GM12865 (cell line): Measurements from ENCODE around the gene AMT.
A peak's percentile ranks its signal among the peaks of the same experiment; 100 is the strongest.

ENCODE experiments used
- DNase-seq: peaks from one replicate; pipeline ENCODE4 v3.0.0; 2010; ENCODE audit warnings: low read depth
- H3K4me3 ChIP-seq: 2 replicates; pipeline ENCODE4 v1.5.1; 2011; ENCODE audit warnings: mild to moderate bottlenecking, low read depth, low read length, control low read depth
- TF ChIP-seq, protein P1 (sequence below): IDR thresholded peaks from 2 replicates; pipeline ENCODE4 v1.5.1; 2011; ENCODE audit warnings: low read length, control low read depth, low read depth, inconsistent platforms; ENCODE audit not compliant: insufficient read depth; ENCODE audit errors: missing control alignments

The AMT gene

DNA sequence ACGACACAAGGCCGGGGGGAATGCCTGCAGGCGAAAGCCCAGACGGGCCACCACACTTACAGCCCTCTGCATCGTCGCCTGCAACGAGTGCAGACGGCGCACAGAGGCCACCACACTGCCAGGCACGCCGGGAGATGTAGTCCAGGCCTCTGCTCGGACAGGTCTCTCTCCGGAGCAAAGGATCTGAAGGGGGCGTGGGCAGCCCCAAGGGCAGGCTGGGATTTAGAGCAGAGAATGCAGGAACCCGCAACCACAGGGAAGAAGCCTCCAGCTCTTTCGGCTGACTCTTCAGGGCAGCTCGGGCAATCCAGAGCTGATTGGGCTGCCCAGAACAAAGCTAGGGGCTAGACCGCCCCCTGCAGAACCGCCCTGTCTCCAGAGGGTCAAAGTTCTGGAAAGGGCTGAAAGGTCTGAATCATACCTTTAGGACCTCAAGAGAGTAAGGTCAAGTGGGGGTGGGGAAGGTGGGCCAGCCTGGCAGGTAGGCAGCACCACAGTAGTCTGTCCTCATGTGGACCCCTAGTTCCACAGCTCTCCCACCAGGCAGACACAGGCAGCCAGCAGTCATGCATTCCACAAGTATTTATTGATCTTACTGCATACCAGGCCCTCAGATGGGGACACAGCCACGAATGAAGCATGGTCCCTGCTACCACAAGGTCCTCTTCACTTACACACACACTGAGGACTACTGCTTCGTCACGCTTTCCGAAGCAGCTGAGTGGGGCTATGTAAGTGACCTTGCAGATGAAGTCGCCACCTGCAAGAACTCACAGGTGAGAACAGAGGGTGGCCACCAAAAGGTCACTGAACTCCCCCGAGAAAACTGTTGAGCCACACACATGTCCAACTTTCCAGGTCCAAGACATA is at the start of gene AMT:
AMT (minus strand) TSS at position 95 of the 870 bp plus-strand sequence; CDS start at position 72, 23 bp downstream.
- TF ChIP-seq, protein P1, sequence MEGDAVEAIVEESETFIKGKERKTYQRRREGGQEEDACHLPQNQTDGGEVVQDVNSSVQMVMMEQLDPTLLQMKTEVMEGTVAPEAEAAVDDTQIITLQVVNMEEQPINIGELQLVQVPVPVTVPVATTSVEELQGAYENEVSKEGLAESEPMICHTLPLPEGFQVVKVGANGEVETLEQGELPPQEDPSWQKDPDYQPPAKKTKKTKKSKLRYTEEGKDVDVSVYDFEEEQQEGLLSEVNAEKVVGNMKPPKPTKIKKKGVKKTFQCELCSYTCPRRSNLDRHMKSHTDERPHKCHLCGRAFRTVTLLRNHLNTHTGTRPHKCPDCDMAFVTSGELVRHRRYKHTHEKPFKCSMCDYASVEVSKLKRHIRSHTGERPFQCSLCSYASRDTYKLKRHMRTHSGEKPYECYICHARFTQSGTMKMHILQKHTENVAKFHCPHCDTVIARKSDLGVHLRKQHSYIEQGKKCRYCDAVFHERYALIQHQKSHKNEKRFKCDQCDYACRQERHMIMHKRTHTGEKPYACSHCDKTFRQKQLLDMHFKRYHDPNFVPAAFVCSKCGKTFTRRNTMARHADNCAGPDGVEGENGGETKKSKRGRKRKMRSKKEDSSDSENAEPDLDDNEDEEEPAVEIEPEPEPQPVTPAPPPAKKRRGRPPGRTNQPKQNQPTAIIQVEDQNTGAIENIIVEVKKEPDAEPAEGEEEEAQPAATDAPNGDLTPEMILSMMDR, result no peak
- no peak within 1 kb of the TSS for H3K4me3 ChIP-seq
- DNase-seq, result no peak

DNA sequence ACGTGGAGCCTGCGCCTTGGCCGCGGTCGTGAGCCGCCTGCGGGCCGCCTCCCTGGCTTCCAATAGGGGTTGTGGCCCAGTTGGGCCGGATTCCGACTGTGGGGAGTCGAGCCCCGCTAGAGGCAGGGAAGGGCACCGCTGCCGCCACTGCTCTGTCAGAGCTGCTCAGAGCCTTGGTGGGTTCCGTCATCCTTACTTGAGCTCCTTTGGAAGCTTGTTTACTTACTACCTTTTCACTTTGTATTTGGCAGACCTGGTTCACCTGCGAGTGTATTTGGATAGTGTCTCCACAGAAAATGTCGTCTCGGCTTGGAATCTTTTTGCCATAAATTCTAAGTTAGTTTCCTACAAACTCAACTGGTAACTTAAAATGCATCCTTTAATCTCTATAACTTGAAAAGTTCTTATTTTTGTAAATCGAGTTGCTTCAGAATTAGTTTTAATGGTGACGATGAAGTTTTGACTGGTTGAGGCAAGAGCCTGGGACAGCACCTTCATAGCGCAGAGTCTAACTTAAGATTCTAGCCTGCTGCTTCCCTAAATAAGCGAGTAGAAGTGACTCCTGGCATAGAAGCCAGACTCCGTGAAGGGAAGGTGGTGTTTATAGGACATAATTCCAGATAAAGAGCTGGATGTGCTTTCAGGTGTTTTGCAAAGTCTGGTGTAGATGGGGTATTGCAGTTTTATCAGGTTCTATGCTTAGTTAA is 48.6 kb upstream of the AMT start:
- H3K4me3 ChIP-seq, result peak overlapping the region; percentile 67
- TF ChIP-seq, protein P1, result no peak
- no peak for DNase-seq

GRCh38 chr3:49469936-49470713 is 47.9 kb upstream of the AMT start, which contains the start of gene DAG1:
Gene DAG1, plus strand, starts transcription at chr3:49470267. Its CDS starts 40,268 bp downstream, at chr3:49510535.
- peak within 1 kb of the TSS; percentile 84 for H3K4me3 ChIP-seq
- DNase-seq, result peak; percentile 99
- TF ChIP-seq, protein P1, result no peak

GRCh38 chr3:49469037-49469935 is 47.0 kb upstream of the AMT start:
- DNase-seq, result peak; percentile 7
- TF ChIP-seq, protein P1, result no peak
- H3K4me3 ChIP-seq, result peak overlapping the region; percentile 84

DNA sequence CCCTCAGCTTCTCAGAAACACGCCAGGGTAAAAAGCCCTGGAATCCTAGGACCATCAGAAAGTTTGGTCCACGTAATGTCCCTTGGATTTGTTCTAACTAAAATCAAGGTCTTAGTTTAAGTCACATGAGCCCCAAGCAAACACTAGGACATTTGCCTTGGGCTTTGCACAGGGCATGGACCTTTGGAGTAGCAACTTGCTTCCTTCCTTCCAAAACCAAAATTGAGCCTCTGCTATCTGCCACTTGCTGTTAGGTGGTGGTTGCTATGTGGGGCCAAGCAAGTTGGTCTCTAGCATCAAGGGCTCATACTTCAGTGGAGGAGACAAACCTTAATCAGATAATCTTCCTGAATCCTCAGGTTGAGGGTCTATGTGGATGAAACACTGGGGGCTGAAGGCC is 43.8 kb upstream of the AMT start:
- H3K4me3 ChIP-seq, result no peak overlapping the region
- no peak for DNase-seq
- TF ChIP-seq, protein P1, result no peak
